ENCODE data around the gene ITGAX. TPM values are rescaled to one million over a fixed set of nuclear protein-coding genes. Genes with fewer than 3 reads are reported as not detected.
A peak's percentile ranks its signal among the peaks of the same experiment; 100 is the strongest.

The ITGAX gene
- total and polyA plus RNA-seq, 2 experiments from 2014 or later: 0.50 to 0.60 TPM

DNA sequence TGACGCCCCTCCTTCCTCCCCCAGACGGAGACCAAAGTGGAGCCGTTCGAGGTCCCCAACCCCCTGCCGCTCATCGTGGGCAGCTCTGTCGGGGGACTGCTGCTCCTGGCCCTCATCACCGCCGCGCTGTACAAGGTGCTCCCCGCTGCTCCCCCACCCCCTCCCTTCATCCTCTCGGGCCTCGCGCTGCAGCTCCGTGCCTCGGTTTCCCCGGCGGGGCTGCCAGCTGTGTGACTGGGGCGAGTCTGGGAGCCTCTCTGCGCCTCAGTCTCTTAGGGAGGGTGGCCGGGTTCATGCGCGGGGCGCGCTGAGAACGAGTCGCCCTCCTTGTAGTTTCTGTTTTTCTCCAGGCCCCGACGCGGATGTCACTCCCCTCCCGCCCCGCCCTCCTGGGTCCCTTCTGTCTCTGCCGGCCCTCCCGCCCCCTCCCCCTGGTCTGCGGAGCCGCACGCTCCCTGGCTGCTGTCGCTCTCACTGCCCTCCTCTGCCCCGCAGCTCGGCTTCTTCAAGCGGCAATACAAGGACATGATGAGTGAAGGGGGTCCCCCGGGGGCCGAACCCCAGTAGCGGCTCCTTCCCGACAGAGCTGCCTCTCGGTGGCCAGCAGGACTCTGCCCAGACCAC, 23.7 kb upstream of the ITGAX start:
- Histone ChIP-seq H3K4me1 (ENCODE audit: insufficient read depth) (no peaks in the 10 kb centered on the region), H3K9me2 (replicated peaks; ENCODE audit: insufficient read depth) (no peaks in the 10 kb centered on the region), H4K20me1 (ENCODE audit: insufficient read depth, poor library complexity, severe bottlenecking) (no peaks in the 10 kb centered on the region), H3K9me3 (ENCODE audit: low read depth) (no peaks in the 10 kb centered on the region), H2AFZ (no peak overlapping the region), H3K27me3 (peaks cover 45% of the 10 kb centered on the region), H3K27ac (no peak overlapping the region), H3K36me3 (replicated peaks; ENCODE audit: insufficient read depth, low read depth) (no peaks in the 10 kb centered on the region), H3K4me3 (no peak overlapping the region), H3K4me2 (peak overlapping the region; percentile 76), H3K79me2 (no peaks in the 10 kb centered on the region)
- 18% methylated on average over 15 of the region's 46 CpGs for WGBS (ENCODE audit: low lambda C conversion rate, missing lambda C conversion rate)
- TF ChIP-seq, protein P1, sequence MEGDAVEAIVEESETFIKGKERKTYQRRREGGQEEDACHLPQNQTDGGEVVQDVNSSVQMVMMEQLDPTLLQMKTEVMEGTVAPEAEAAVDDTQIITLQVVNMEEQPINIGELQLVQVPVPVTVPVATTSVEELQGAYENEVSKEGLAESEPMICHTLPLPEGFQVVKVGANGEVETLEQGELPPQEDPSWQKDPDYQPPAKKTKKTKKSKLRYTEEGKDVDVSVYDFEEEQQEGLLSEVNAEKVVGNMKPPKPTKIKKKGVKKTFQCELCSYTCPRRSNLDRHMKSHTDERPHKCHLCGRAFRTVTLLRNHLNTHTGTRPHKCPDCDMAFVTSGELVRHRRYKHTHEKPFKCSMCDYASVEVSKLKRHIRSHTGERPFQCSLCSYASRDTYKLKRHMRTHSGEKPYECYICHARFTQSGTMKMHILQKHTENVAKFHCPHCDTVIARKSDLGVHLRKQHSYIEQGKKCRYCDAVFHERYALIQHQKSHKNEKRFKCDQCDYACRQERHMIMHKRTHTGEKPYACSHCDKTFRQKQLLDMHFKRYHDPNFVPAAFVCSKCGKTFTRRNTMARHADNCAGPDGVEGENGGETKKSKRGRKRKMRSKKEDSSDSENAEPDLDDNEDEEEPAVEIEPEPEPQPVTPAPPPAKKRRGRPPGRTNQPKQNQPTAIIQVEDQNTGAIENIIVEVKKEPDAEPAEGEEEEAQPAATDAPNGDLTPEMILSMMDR (IDR thresholded peaks at IDR 0.05; ENCODE audit: poor library complexity): no peak
- TF ChIP-seq EZH2 (IDR thresholded peaks at IDR 0.05; ENCODE audit: borderline replicate concordance) (no peak), EZH2phosphoT487 (IDR thresholded peaks at IDR 0.05; ENCODE audit: low read depth, severe bottlenecking, unreplicated experiment) (no peak)
- no peak for DNase-seq (ENCODE audit: low spot score)

DNA sequence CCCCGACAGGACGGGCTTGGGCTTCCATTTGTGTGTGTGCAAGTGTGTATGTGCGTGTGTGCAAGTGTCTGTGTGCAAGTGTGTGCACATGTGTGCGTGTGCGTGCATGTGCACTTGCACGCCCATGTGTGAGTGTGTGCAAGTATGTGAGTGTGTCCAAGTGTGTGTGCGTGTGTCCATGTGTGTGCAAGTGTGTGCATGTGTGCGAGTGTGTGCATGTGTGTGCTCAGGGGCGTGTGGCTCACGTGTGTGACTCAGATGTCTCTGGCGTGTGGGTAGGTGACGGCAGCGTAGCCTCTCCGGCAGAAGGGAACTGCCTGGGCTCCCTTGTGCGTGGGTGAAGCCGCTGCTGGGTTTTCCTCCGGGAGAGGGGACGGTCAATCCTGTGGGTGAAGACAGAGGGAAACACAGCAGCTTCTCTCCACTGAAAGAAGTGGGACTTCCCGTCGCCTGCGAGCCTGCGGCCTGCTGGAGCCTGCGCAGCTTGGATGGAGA, 23.1 kb upstream of the ITGAX start:
- Histone ChIP-seq H4K20me1 (ENCODE audit: insufficient read depth, poor library complexity, severe bottlenecking) (no peaks in the 10 kb centered on the region), H3K27me3 (peaks cover 45% of the 10 kb centered on the region), H3K9me3 (ENCODE audit: low read depth) (no peaks in the 10 kb centered on the region), H3K9me2 (replicated peaks; ENCODE audit: insufficient read depth) (no peaks in the 10 kb centered on the region), H3K79me2 (no peaks in the 10 kb centered on the region), H3K36me3 (replicated peaks; ENCODE audit: insufficient read depth, low read depth) (no peaks in the 10 kb centered on the region), H3K4me3 (no peak overlapping the region), H3K4me1 (ENCODE audit: insufficient read depth) (no peaks in the 10 kb centered on the region), H2AFZ (no peak overlapping the region), H3K4me2 (peak overlapping the region; percentile 76), H3K27ac (no peak overlapping the region)
- no peak for DNase-seq (ENCODE audit: low spot score)
- 89% methylated on average over 23 of the region's 23 CpGs for WGBS (ENCODE audit: low lambda C conversion rate, missing lambda C conversion rate)
- no peak for TF ChIP-seq EZH2 (IDR thresholded peaks at IDR 0.05; ENCODE audit: borderline replicate concordance)
- TF ChIP-seq, protein P1 (IDR thresholded peaks at IDR 0.05; ENCODE audit: poor library complexity): no peak
- TF ChIP-seq EZH2phosphoT487 (IDR thresholded peaks at IDR 0.05; ENCODE audit: low read depth, severe bottlenecking, unreplicated experiment): no peak

DNA sequence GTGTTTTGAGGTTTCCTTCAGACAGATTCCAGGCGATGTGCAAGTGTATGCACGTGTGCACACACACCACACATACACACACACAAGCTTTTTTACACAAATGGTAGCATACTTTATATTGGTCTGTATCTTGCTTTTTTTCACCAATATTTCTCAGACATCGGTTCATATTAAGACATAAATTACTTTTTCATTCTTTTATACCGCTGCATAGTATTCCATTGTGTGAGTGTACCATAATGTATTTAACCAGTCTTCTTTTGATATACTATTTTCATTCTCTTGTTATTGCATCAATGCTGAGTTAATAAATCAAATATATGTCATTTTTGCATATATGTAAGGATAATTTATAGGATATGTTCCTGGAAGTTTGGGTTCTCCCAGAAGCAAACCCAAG, 22.4 kb upstream of the ITGAX start:
- Histone ChIP-seq H4K20me1 (ENCODE audit: insufficient read depth, poor library complexity, severe bottlenecking) (no peaks in the 10 kb centered on the region), H3K4me1 (ENCODE audit: insufficient read depth) (no peaks in the 10 kb centered on the region), H3K27ac (no peak overlapping the region), H3K9me2 (replicated peaks; ENCODE audit: insufficient read depth) (no peaks in the 10 kb centered on the region), H3K4me2 (no peak overlapping the region), H3K36me3 (replicated peaks; ENCODE audit: insufficient read depth, low read depth) (no peaks in the 10 kb centered on the region), H3K9me3 (ENCODE audit: low read depth) (no peaks in the 10 kb centered on the region), H3K27me3 (peaks cover 45% of the 10 kb centered on the region), H3K79me2 (no peaks in the 10 kb centered on the region), H3K4me3 (no peak overlapping the region), H2AFZ (no peak overlapping the region)
- DNase-seq (ENCODE audit: low spot score): no peak
- WGBS (ENCODE audit: low lambda C conversion rate, missing lambda C conversion rate): 96% methylated on average over 4 of the region's 4 CpGs
- no peak for TF ChIP-seq EZH2 (IDR thresholded peaks at IDR 0.05; ENCODE audit: borderline replicate concordance)
- TF ChIP-seq, protein P1 (IDR thresholded peaks at IDR 0.05; ENCODE audit: poor library complexity): no peak
